Endothelial cell of umbilical vein (primary cell): ENCODE results near the gene GSDME. TPM values are rescaled to one million over a fixed set of nuclear protein-coding genes. Genes with fewer than 3 reads are reported as not detected.

Experiments used
- BruUV-seq: library from RNA; stranded (reverse); fragments of 400-500 nt; replicated peaks from 2 replicates; lab custom pipeline; 2021; lab: Mats Ljungman, UMichigan
- CTCF ChIA-PET: fragments of 300-600, 350-600 bp; sonication (Branson Sonifier 250); formaldehyde crosslinking; loops from one replicate; lab custom pipeline; 2021; ENCODE audit warnings: antibody characterized with exemption, inconsistent platforms; lab: Charles Lee
- POLR2A ChIA-PET: fragments of 300-600, 350-600 bp; sonication (Branson Sonifier 250); formaldehyde crosslinking; loops from one replicate; lab custom pipeline; 2021; ENCODE audit warnings: antibody characterized with exemption, inconsistent platforms; lab: Charles Lee
- DNase-seq: peaks from one replicate; pipeline ENCODE4 v3.0.0-alpha.2; 2011; ENCODE audit warnings: low read depth, low spot score
- FAIRE-seq: peaks from 2 replicates; lab custom pipeline; 2011; peaks lifted over from hg19 to GRCh38; lab: Jason Lieb, UNC
- H2AFZ ChIP-seq: 2 replicates; pipeline ENCODE4 v1.6.0; 2012; ENCODE audit warnings: low read depth, low read length, control low read depth, inconsistent platforms
- H3K27ac ChIP-seq: 2 replicates; pipeline ENCODE4 v1.5.1; 2011; ENCODE audit warnings: low read depth, mild to moderate bottlenecking, control low read depth, low read length, moderate library complexity; ENCODE audit not compliant: insufficient read depth
- H3K27me3 ChIP-seq, 2 experiments: 2 replicates each; pipeline versions ENCODE4 v1.6.0 to v1.6.1; 2011; ENCODE audit warnings: low read length in 2 of 2, mixed read lengths in 1 of 2; ENCODE audit not compliant: control insufficient read depth in 2 of 2, insufficient read depth in 2 of 2
- H3K36me3 ChIP-seq, 2 experiments: 2 replicates in 1 of 2; 3 replicates in 1 of 2; pipeline ENCODE4 v1.5.1; 2011; ENCODE audit warnings: low read length in 2 of 2, mild to moderate bottlenecking in 1 of 2, moderate library complexity in 1 of 2; ENCODE audit not compliant: control insufficient read depth in 2 of 2, insufficient read depth in 2 of 2; ENCODE audit errors: extremely low read depth in 1 of 2
- H3K4me1 ChIP-seq: 3 replicates; pipeline ENCODE4 v1.5.1; 2011; ENCODE audit warnings: mild to moderate bottlenecking, low read length; ENCODE audit not compliant: control insufficient read depth, insufficient read depth; ENCODE audit errors: extremely low read depth
- H3K4me2 ChIP-seq: 2 replicates; pipeline ENCODE4 v1.6.1; 2011; ENCODE audit warnings: low read length, control low read depth, mixed read lengths; ENCODE audit not compliant: insufficient read depth
- H3K4me3 ChIP-seq, 3 experiments: fragments of 200-600 bp in 1 of 3; sonication (generic), shearing (Covaris generic) in 1 of 3; replicated peaks in 1 of 3; 2 replicates each; pipeline ENCODE4 v1.5.1; 2011 to 2016; ENCODE audit warnings: control low read depth in 3 of 3, low read length in 3 of 3, mild to moderate bottlenecking in 2 of 3, inconsistent platforms in 1 of 3, low read depth in 1 of 3, moderate library complexity in 1 of 3; ENCODE audit not compliant: insufficient read depth in 1 of 3
- H3K79me2 ChIP-seq: 2 replicates; pipeline ENCODE4 v1.6.0; 2012; ENCODE audit warnings: low read length, inconsistent platforms; ENCODE audit not compliant: control insufficient read depth, insufficient read depth
- H3K9ac ChIP-seq: replicated peaks from 2 replicates; pipeline ENCODE3; 2011; ENCODE audit warnings: low read length, control low read depth; ENCODE audit not compliant: insufficient read depth; ENCODE audit errors: extremely low read depth
- H3K9me1 ChIP-seq: replicated peaks from 3 replicates; pipeline ENCODE4 v1.6.0; 2011; ENCODE audit warnings: mild to moderate bottlenecking, low read length; ENCODE audit not compliant: control insufficient read depth, insufficient read depth; ENCODE audit errors: extremely low read depth
- H3K9me3 ChIP-seq: replicated peaks from 2 replicates; pipeline ENCODE4 v1.5.1; 2012; ENCODE audit warnings: low read length, inconsistent platforms; ENCODE audit not compliant: control insufficient read depth, insufficient read depth
- H4K20me1 ChIP-seq: replicated peaks from 2 replicates; pipeline ENCODE3; 2011; ENCODE audit warnings: mild to moderate bottlenecking, low read length; ENCODE audit not compliant: control insufficient read depth, insufficient read depth; ENCODE audit errors: extremely low read depth
- EZH2 ChIP-seq: IDR thresholded peaks from 2 replicates; pipeline ENCODE4 v1.6.1; 2012; ENCODE audit warnings: borderline replicate concordance, low read depth, mild to moderate bottlenecking, moderate library complexity, low read length, inconsistent platforms; ENCODE audit not compliant: severe bottlenecking
- FOS ChIP-seq: IDR thresholded peaks from 2 replicates; pipeline ENCODE4 v1.6.1; 2011; ENCODE audit warnings: mild to moderate bottlenecking, low read length, moderate library complexity, borderline replicate concordance; ENCODE audit not compliant: insufficient read depth
- GATA2 ChIP-seq: IDR thresholded peaks from 2 replicates; pipeline ENCODE4 v1.7.0; 2011; ENCODE audit warnings: low read depth, mild to moderate bottlenecking, moderate library complexity, mixed read lengths, low read length; ENCODE audit not compliant: insufficient read length, insufficient read depth
- JUN ChIP-seq: IDR thresholded peaks from 2 replicates; pipeline ENCODE4 v1.6.1; 2011; ENCODE audit warnings: borderline replicate concordance, low read depth; ENCODE audit not compliant: insufficient read length, insufficient read depth
- MYC ChIP-seq: IDR thresholded peaks from one replicate; pipeline ENCODE4 v1.6.1; 2011; ENCODE audit warnings: mild to moderate bottlenecking, low read depth, low read length
- POLR2A ChIP-seq: IDR thresholded peaks from 2 replicates; pipeline ENCODE4 v1.6.1; 2012; ENCODE audit warnings: low read depth, mild to moderate bottlenecking, control low read depth, low read length
- POLR2AphosphoS5 ChIP-seq: IDR thresholded peaks from 2 replicates; pipeline ENCODE4 v1.6.1; 2012; ENCODE audit warnings: low read depth, mild to moderate bottlenecking, control low read depth, low read length, moderate library complexity; ENCODE audit not compliant: insufficient read depth
- dilution Hi-C: fragments of 300-500 bp; cut with MboI; formaldehyde crosslinking; loops from one replicate; pipeline ENCODE4 v1.15.0; 2019; ENCODE audit warnings: low sequenced_read_pairs; ENCODE audit not compliant: extremely low pct_ligation_motif_present
- intact Hi-C: fragments of 100-400 bp; cut with micrococcal nuclease; formaldehyde crosslinking; loops from one replicate; pipeline ENCODE4 v1.10.0; 2022
- polyA plus RNA-seq, 4 experiments: library from polyadenylated mRNA; depleted of rRNA in 3 of 4; stranded (reverse) in 3 of 4; unstranded in 1 of 4; fragments of >200 nt; gene quantifications; 2 replicates each; pipeline versions ENCODE4 v1.2.1 to v1.2.3, GENCODE V29; 2011 to 2012; ENCODE audit warnings: missing spikeins in 1 of 4
- total RNA-seq: library from RNA; stranded (reverse); gene quantifications from 2 replicates; pipeline ENCODE4 v1.2.3, GENCODE V29; 2021
- TF ChIP-seq, protein P1 (sequence below): IDR thresholded peaks from 2 replicates; pipeline ENCODE4 v1.6.1; 2011; ENCODE audit not compliant: insufficient read depth, insufficient read length
- TF ChIP-seq, protein P2 (sequence below), 2 donors: IDR thresholded peaks; 1 replicate in 1 of 2; 2 replicates in 1 of 2; pipeline ENCODE4 v1.5.1; 2011; ENCODE audit warnings: low read length in 2 of 2, mild to moderate bottlenecking in 2 of 2, moderate library complexity in 2 of 2, control low read depth in 1 of 2, inconsistent platforms in 1 of 2, low read depth in 1 of 2; ENCODE audit not compliant: insufficient read depth in 1 of 2; ENCODE audit errors: extremely low read depth in 1 of 2

Gene GSDME
- total and polyA plus RNA-seq, 2 donors (not counting 3 experiments of a cell fraction or from before 2014, with no cell fraction given): 21.1 to 23.4 TPM

- Histone ChIP-seq H3K9me3 (no peaks in the 10 kb centered on the region), H3K27ac (no peak overlapping the region), H3K9ac (no peak overlapping the region), H3K4me1 (no peaks in the 10 kb centered on the region), H4K20me1 (no peaks in the 10 kb centered on the region), H2AFZ (no peak overlapping the region), H3K4me2 (no peak overlapping the region), H3K79me2 (no peaks in the 10 kb centered on the region), H3K4me3 (no peak overlapping the region), H3K27me3 (no peaks in the 10 kb centered on the region), H3K9me1 (no peaks in the 10 kb centered on the region), H3K36me3 (no peaks in the 10 kb centered on the region)
- FAIRE-seq (no peak), DNase-seq (no peak)
- BruUV-seq: no TSS peak
- ChIA-PET POLR2A (no interaction called here), CTCF (interaction anchor here (0.7 to 2.6 kb wide), 5 partner anchors 10 to 372 kb away, joined by 3 to 19 read pairs (median 3); no protein-coding TSS in a partner anchor)
- dilution Hi-C loops: no loop called here
- intact Hi-C loops: no loop called here
- TF ChIP-seq JUN (no peak), POLR2AphosphoS5 (no peak), FOS (no peak), POLR2A (no peak), MYC (no peak), GATA2 (no peak), EZH2 (no peak)
- TF ChIP-seq, protein P1, sequence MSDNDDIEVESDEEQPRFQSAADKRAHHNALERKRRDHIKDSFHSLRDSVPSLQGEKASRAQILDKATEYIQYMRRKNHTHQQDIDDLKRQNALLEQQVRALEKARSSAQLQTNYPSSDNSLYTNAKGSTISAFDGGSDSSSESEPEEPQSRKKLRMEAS: no peak
- TF ChIP-seq, protein P2, sequence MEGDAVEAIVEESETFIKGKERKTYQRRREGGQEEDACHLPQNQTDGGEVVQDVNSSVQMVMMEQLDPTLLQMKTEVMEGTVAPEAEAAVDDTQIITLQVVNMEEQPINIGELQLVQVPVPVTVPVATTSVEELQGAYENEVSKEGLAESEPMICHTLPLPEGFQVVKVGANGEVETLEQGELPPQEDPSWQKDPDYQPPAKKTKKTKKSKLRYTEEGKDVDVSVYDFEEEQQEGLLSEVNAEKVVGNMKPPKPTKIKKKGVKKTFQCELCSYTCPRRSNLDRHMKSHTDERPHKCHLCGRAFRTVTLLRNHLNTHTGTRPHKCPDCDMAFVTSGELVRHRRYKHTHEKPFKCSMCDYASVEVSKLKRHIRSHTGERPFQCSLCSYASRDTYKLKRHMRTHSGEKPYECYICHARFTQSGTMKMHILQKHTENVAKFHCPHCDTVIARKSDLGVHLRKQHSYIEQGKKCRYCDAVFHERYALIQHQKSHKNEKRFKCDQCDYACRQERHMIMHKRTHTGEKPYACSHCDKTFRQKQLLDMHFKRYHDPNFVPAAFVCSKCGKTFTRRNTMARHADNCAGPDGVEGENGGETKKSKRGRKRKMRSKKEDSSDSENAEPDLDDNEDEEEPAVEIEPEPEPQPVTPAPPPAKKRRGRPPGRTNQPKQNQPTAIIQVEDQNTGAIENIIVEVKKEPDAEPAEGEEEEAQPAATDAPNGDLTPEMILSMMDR (IDR thresholded peaks at IDR 0.05; ENCODE audit: extremely low read depth in 1 of 2, insufficient read depth in 1 of 2, low read depth in 1 of 2, low read length in 2 of 2): no peak
These were observed 35.7 kb downstream of the GSDME start for GRCh38 chr7:24721481-24722001.
